Effector memory CD8-positive, alpha-beta T cell (primary cell): Measurements from ENCODE around the gene DLG2.
"Not testable (repeated sequence)": the region's sequence is repeated elsewhere in the genome, so short reads cannot be mapped to it uniquely, and the experiment has no call there.

ENCODE experiments used
- ATAC-seq: fragments of 150-1000 bp; cut with Tn5 transposase; replicated peaks from 2 replicates; pipeline ENCODE4 v1.10.0; 2021; ENCODE audit warnings: mild to moderate bottlenecking, moderate library complexity
- DNase-seq, 3 experiments: peaks; one replicate each; pipeline ENCODE4 v3.0.0; 2021
- H3K27ac Mint-ChIP-seq, 2 donors: one replicate each; pipeline ENCODE4 v1.8.0; 2022; ENCODE audit warnings: mild to moderate bottlenecking in 2 of 2, mixed read lengths in 2 of 2, moderate library complexity in 2 of 2
- H3K27me3 Mint-ChIP-seq, 2 donors: one replicate each; pipeline ENCODE4 v1.8.0; 2022; ENCODE audit warnings: mixed read lengths in 2 of 2
- H3K36me3 Mint-ChIP-seq: one replicate; pipeline ENCODE4 v1.8.0; 2022; ENCODE audit warnings: mild to moderate bottlenecking, moderate library complexity, mixed read lengths; ENCODE audit not compliant: insufficient read depth
- H3K4me1 Mint-ChIP-seq, 2 donors: one replicate each; pipeline ENCODE4 v1.8.0; 2022; ENCODE audit warnings: low read depth in 2 of 2, mixed read lengths in 2 of 2
- H3K4me3 Mint-ChIP-seq, 2 donors: one replicate each; pipeline ENCODE4 v1.8.0; 2022; ENCODE audit warnings: mild to moderate bottlenecking in 2 of 2, mixed read lengths in 2 of 2, moderate library complexity in 2 of 2
- H3K9me3 Mint-ChIP-seq, 2 donors: one replicate each; pipeline ENCODE4 v1.8.0; 2022; ENCODE audit warnings: mixed read lengths in 2 of 2

The DLG2 gene

DNA sequence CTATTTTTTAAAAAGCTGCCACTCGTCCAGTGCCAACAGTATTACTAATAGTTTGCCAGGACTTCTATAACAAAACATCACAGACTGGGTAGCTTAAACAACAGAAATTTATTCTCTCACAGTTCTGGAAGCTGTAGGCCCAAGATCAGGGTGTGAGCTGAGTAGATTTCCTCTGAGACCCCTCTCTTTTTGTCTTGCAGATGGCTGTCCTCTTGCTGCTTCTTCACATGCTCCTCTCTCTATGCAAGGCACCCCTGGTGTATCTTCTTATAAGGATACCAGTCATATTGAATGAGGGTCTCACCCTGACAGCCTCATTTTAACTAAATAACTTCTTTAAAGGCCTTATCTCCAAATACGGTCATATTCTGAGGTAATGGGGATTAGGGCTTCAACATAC lies 390.9 kb downstream of the DLG2 start:
- no peaks in the 10 kb centered on the region for H3K27me3 Mint-ChIP-seq
- no peak overlapping the region for H3K4me3 Mint-ChIP-seq
- H3K9me3 Mint-ChIP-seq = peaks cover 0 to 9% of the 10 kb centered on the region in 2 donors
- H3K27ac Mint-ChIP-seq = no peak overlapping the region
- H3K36me3 Mint-ChIP-seq = no peaks in the 10 kb centered on the region
- no peaks in the 10 kb centered on the region for H3K4me1 Mint-ChIP-seq
- ATAC-seq (no peak), DNase-seq (no peak)

DNA sequence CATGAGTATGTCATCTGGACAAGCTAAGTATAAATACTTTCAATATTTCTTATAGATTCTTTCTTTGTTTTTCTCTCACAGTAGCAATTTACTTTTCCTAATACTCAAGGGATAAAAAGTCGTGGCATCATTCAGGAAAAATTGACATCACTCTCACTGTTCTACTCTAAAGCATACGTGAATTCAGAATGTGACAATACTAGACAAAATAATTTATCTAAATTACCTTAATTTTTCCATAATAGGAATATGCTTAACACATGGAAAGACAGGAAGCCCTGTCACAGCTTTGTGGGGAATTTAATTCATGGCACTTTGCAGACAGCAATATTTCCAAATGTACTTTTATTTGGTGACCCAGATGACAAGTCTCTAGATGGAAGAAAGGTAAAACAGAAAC lies 394.6 kb downstream of the DLG2 start:
- H3K27me3 Mint-ChIP-seq = no peaks in the 10 kb centered on the region
- H3K9me3 Mint-ChIP-seq = peaks cover 6 to 13% of the 10 kb centered on the region in 2 donors

DNA sequence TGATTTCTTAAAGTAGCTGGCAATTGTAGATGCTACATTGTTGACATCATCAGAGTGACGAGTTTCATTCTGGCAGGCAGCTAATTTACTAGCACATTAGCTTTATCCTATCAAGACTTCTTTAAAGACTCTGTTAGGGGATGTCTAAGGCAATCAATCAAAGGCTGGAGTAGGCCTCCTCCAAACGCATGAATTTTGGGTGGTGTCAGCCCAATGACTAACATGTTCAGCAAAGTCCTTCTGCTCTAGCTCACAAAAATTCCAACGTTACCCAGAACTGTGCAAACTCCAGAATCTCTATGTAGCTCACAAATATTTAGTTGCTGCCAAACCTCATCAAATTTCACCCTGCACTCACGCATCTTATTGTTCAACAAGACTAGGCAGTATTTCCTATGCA lies 395.6 kb downstream of the DLG2 start:
- Mint-ChIP-seq H3K4me1 (no peaks in the 10 kb centered on the region), H3K36me3 (no peaks in the 10 kb centered on the region), H3K27me3 (no peaks in the 10 kb centered on the region), H3K9me3 (peaks cover 8 to 13% of the 10 kb centered on the region in 2 donors), H3K27ac (no peak overlapping the region), H3K4me3 (no peak overlapping the region)
- ATAC-seq (no peak), DNase-seq (no peak)

More for the DNA sequence above, 394.6 kb downstream of the DLG2 start:
- DNase-seq = no peak
- no peak for ATAC-seq
- H3K4me3 Mint-ChIP-seq = no peak overlapping the region
- H3K27ac Mint-ChIP-seq = no peak overlapping the region
- no peaks in the 10 kb centered on the region for H3K36me3 Mint-ChIP-seq
- H3K4me1 Mint-ChIP-seq = no peaks in the 10 kb centered on the region

DNA sequence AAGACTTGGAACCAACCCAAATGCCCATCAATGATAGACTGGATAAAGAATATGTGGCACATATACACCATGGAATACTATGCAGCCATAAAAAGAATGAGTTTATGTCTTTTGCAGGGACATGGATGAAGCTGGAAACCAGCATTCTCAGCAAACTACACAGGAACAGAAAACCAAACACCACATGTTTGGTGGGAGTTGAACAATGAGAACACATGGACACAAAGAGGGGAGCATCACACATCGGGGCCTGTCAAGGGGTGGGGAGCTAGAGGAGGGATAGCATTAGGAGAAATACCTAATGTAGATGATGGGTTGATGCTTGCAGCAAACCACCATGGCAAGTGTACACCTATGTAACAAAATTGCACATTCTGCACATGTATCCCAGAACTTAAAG lies 397.4 kb downstream of the DLG2 start:
- H3K27me3 Mint-ChIP-seq, H3K27ac Mint-ChIP-seq, H3K36me3 Mint-ChIP-seq, DNase-seq, H3K4me1 Mint-ChIP-seq, H3K4me3 Mint-ChIP-seq, ATAC-seq: not testable (repeated sequence)
- peaks cover 17 to 20% of the 10 kb centered on the region in 2 donors for H3K9me3 Mint-ChIP-seq

DNA sequence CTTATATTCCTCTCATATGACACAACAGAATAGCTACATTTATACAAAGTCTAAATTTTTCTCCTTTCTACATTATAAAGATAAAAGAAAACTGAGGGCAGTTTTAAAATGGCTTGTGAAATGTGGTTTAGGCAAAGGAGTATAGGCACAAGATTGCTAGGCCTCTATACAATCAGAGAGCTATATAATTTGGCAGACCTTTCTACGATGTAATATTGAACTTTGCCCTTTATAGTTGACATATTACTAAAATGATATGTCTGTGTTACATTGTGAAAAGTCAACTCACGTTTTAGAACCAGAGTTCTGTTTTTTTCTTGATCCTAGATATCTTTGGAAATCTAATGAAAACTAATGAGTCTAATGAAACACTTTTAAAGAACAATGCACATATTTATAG lies 430.2 kb downstream of the DLG2 start:
- ATAC-seq = no peak
- peaks cover 0 to 12% of the 10 kb centered on the region in 2 donors for H3K9me3 Mint-ChIP-seq
- no peaks in the 10 kb centered on the region for H3K36me3 Mint-ChIP-seq
- H3K4me3 Mint-ChIP-seq = no peak overlapping the region
- H3K27ac Mint-ChIP-seq = no peak overlapping the region
- H3K4me1 Mint-ChIP-seq = no peaks in the 10 kb centered on the region
- H3K27me3 Mint-ChIP-seq = no peaks in the 10 kb centered on the region
- no peak for DNase-seq

DNA sequence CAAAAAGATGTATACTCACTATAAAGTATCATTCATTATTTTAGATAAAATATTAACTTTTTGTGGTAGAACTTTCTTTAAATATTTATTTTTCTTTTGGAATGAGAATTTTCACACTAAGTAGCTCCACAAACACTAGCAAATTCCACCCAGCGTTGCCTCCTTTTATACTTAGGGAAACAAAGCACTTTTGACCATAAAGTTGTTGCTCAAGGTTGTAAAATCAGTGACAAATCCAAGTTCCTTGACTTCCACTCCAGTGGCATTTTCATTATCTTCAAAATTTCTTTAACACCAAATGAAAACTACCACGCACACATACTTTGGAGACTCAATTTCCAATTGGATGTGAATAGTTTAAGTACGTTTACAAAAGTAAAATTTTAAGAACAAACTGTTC lies 431.2 kb downstream of the DLG2 start:
- no peak overlapping the region for H3K4me3 Mint-ChIP-seq
- no peak overlapping the region for H3K27ac Mint-ChIP-seq
- ATAC-seq (no peak), DNase-seq (no peak)
- H3K9me3 Mint-ChIP-seq = peaks cover 0 to 15% of the 10 kb centered on the region in 2 donors
- no peaks in the 10 kb centered on the region for H3K27me3 Mint-ChIP-seq
- H3K4me1 Mint-ChIP-seq = no peaks in the 10 kb centered on the region
- no peaks in the 10 kb centered on the region for H3K36me3 Mint-ChIP-seq

DNA sequence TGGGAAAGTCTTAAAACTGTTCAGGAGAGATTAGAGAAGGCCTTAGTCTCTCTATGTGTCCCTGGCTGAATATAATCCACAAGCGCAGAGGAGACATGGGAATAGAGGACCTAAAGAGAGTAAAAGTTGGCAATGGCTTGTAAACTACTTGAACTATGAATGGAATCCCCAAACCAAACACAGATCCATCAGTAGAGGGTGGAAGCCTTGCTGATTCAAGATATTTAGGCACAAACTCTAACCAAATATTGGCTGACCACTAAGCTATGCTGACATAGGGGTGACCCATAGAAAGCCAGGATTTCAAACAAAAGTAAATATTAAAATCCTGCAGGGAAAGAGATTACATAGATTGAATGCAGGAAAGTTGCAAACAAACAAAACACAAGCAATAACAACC lies 439.2 kb downstream of the DLG2 start:
- peaks cover 8 to 22% of the 10 kb centered on the region in 2 donors for H3K9me3 Mint-ChIP-seq
- no peak for DNase-seq
- H3K36me3 Mint-ChIP-seq = no peaks in the 10 kb centered on the region
- H3K27me3 Mint-ChIP-seq = no peaks in the 10 kb centered on the region
- no peak overlapping the region for H3K4me3 Mint-ChIP-seq
- H3K4me1 Mint-ChIP-seq = no peaks in the 10 kb centered on the region
- no peak overlapping the region for H3K27ac Mint-ChIP-seq
- ATAC-seq = no peak

DNA sequence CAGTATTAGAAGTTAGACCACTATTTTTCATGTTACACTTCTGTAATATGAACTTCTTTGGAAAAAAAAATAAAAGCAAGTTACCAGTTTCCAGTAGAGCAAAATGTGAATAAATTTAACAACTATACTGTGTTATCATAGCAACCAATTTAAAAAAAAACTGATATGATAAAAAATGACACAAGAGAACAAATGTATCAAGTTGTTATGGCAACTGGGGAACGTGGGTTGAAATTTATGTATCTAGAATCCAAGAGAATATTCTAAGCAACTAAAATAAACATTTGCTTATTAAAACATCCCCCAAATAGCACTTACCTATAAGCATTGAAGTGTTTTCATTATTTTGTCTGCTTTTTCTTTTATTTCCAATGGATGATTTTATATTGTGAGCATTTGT lies 442.4 kb downstream of the DLG2 start:
- Mint-ChIP-seq H3K4me1 (no peaks in the 10 kb centered on the region), H3K27ac (no peak overlapping the region), H3K9me3 (peaks cover 8 to 10% of the 10 kb centered on the region in 2 donors), H3K4me3 (no peak overlapping the region), H3K27me3 (no peaks in the 10 kb centered on the region), H3K36me3 (no peaks in the 10 kb centered on the region)
- no peak for ATAC-seq
- DNase-seq = no peak

DNA sequence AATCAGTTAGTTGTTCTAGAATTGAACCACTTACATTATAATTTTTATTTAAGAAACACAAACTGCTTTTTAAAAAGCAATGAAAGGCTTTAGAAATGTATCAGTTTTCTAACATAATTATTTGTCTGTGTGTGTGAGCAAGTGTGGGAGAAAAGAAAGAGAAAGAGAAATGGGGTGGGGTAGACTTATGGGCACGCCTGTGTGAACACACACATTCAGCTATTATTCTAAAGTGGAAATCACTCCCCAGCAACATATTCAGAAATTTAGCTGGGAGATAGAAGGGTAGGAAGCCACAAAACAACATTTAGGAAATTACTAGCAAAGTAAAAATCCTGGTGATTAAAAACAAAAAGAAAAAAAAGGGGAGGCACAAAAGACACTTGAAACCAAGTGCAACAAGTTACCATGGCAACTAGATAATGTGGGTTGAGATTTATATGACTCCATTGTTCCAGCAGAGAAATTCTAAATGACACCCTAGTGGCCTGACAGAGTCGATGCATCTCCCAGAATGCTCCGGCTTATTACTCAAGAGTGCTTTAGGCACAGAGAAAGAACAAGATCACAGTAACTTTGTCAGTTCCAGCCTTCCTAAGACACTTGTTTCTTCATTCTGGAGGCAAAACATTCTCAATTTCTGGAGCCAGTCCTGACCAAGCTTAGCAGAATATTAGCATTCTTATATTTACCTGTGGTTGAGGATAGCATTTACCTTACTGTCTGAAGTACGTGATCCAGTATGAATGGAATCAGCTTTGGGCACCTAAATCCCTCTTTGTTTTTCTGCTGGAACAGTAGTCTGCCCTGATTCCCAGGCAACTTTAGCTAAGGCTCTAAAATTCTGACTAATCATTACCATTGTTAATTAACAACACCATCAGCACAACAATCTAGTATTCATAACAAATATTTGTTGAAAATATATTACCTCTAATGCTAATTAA lies 444.4 kb downstream of the DLG2 start:
- H3K4me1 Mint-ChIP-seq = no peaks in the 10 kb centered on the region
- H3K9me3 Mint-ChIP-seq = peaks cover 0 to 5% of the 10 kb centered on the region in 2 donors
- H3K27me3 Mint-ChIP-seq = no peaks in the 10 kb centered on the region
- ATAC-seq (no peak), DNase-seq (no peak)
- H3K27ac Mint-ChIP-seq = no peak overlapping the region
- no peaks in the 10 kb centered on the region for H3K36me3 Mint-ChIP-seq
- H3K4me3 Mint-ChIP-seq = no peak overlapping the region

DNA sequence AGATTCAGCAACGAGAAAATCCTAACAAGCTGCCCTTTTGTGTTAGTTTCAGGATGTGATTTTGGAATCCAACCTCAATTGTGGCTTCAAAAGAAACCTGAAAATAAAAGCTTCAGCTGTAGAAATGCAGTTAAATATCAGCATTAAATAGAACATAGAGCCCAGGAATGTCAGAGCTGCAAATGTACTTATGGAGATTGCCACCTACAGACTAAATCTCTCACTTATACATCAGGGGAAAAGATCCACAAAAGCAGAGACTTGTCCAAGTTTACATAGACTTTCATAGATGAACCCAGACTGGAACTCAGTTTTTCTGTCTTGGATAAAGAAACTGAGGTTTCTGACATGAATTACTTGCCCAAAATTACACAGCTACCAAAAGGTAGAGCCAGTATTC lies 446.6 kb downstream of the DLG2 start:
- no peak for ATAC-seq
- Mint-ChIP-seq H3K27me3 (no peaks in the 10 kb centered on the region), H3K9me3 (peaks cover 4 to 6% of the 10 kb centered on the region in 2 donors), H3K36me3 (peaks cover 3% of the 10 kb centered on the region), H3K4me1 (no peaks in the 10 kb centered on the region), H3K27ac (no peak overlapping the region), H3K4me3 (no peak overlapping the region)
- no peak for DNase-seq

DNA sequence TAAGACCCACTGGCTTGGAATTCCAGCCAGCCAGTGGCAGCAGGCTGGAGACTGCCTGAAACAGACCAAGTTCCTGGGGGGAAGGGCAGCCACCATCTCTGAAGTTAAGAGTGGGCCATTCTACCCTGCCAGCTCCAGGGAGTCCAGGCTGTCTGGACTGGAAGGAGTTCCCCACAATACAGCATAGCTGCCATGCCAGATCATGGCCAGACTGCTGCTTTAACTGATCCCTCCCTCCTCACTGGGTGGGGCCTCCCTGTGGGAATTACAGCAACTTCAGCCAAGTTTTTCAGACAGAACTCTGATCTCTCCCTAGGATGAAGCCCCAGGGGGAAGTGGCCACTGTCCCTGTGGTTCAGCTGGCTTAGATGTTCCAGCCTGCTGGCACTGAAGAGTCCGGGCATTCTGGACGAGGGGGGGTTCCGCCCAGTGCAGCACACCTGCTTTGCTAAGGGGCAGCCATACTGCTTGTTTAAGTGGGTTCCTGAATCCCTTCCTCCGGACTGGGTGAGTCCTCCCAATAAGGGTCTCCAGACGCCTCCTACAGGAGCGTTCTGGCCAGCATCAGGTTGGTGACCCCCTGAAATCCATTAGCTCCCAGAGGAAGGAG lies 455.4 kb downstream of the DLG2 start:
- H3K36me3 Mint-ChIP-seq = peaks cover 3% of the 10 kb centered on the region
- ATAC-seq = no peak
- H3K27ac Mint-ChIP-seq = no peak overlapping the region
- DNase-seq = no peak
- H3K4me3 Mint-ChIP-seq = no peak overlapping the region
- no peaks in the 10 kb centered on the region for H3K4me1 Mint-ChIP-seq
- H3K9me3 Mint-ChIP-seq = peaks cover 17 to 44% of the 10 kb centered on the region in 2 donors
- no peaks in the 10 kb centered on the region for H3K27me3 Mint-ChIP-seq

DNA sequence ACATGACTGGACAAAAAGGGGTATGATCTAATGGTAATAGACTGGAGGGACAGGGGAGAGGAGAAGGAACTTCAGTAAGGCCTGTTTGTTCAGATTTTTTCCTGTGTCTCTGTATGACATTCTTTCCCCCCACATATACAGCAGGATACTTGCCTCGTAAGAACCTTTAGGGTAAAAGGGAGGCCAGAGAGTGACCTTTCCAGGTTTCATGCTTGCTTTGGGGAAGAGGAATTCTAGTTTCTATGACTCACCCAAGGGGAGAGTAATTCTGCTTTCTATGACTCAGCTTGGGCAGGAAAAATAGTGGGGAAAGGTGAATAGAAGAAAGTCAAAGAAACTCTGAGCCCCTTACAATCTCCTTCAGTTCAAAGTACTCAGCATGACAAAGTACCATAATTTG lies 457.0 kb downstream of the DLG2 start:
- no peaks in the 10 kb centered on the region for H3K27me3 Mint-ChIP-seq
- no peak for ATAC-seq
- no peak overlapping the region for H3K27ac Mint-ChIP-seq
- no peak overlapping the region for H3K4me3 Mint-ChIP-seq
- no peak for DNase-seq
- H3K36me3 Mint-ChIP-seq = no peaks in the 10 kb centered on the region
- H3K9me3 Mint-ChIP-seq = peaks cover 22 to 44% of the 10 kb centered on the region in 2 donors
- H3K4me1 Mint-ChIP-seq = no peaks in the 10 kb centered on the region

DNA sequence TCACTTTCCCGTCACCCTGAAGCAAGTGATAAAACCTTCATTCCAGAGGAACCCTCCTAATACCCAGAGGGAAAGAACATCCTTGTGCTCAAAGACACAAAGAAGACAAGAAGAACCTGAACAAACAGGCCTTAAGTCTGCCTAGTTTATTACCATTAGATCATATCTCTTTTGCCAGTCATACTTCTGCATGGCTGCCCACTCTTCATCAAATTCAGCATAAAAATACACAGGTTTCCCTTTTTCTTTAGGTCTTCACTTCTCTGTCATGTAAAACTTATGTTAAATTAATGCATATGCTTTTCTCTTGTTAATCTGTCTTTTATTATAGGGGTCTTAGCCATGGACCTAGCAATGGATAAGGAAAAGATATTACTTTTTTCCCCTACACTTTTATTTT lies 459.7 kb downstream of the DLG2 start:
- H3K4me3 Mint-ChIP-seq = no peak overlapping the region
- H3K27me3 Mint-ChIP-seq = no peaks in the 10 kb centered on the region
- no peaks in the 10 kb centered on the region for H3K4me1 Mint-ChIP-seq

DNA sequence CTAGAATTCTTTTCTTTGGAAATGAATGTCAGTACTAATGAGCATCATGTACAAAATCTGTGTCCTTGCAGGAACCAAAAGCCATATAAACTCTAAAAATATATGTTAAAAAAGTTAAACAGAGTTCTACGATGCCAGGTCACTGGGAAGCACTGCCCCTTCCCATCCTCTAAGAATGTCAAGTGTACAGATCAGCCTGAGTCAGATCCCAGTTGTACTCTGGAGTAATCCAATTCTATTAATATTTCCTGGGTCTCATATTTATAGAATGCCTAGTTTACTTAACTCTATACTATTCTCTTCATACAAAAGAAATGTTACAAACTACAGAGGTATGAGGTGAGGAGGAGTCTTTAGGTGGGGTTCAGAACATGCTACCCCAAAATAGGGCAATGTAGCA lies 460.1 kb downstream of the DLG2 start:
- no peak for ATAC-seq
- peaks cover 18 to 35% of the 10 kb centered on the region in 2 donors for H3K9me3 Mint-ChIP-seq
- no peak overlapping the region for H3K4me3 Mint-ChIP-seq
- no peaks in the 10 kb centered on the region for H3K27me3 Mint-ChIP-seq
- H3K27ac Mint-ChIP-seq = no peak overlapping the region
- no peaks in the 10 kb centered on the region for H3K36me3 Mint-ChIP-seq
- H3K4me1 Mint-ChIP-seq = no peaks in the 10 kb centered on the region
- DNase-seq = no peak

More for the DNA sequence above, 459.7 kb downstream of the DLG2 start:
- Mint-ChIP-seq H3K36me3 (no peaks in the 10 kb centered on the region), H3K9me3 (peaks cover 18 to 35% of the 10 kb centered on the region in 2 donors), H3K27ac (no peak overlapping the region)
- ATAC-seq = no peak
- no peak for DNase-seq
